NCI-H146 (cell line): ENCODE results near the gene ADGRA3.
A peak's percentile ranks its signal among the peaks of the same experiment; 100 is the strongest.
"Not testable (repeated sequence)": the region's sequence is repeated elsewhere in the genome, so short reads cannot be mapped to it uniquely, and the experiment has no call there.

ENCODE experiments used
- DNase-seq: peaks from one replicate; lab custom pipeline; 2025; lab: John Stamatoyannopoulos, UW

ADGRA3 gene

DNA sequence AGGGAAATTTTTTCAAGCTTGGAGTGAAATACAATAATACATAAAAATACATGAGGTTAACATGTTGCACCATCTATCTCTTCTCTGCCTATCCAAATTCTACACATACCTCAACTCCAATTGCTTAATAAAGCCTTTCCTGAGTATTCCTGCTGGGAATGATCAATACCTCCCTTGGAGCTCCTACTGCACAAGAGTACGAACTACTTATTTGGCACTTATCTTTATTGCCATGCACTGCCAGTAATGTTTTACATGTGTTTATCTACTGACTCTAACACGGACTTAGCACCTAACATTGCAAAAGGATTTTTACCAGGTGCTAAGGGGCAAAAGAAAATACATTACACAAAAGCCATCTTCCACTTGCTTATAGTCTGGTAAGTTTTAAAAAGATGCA lies 80.2 kb downstream of the ADGRA3 start:
- DNase-seq: peak; percentile 29

DNA sequence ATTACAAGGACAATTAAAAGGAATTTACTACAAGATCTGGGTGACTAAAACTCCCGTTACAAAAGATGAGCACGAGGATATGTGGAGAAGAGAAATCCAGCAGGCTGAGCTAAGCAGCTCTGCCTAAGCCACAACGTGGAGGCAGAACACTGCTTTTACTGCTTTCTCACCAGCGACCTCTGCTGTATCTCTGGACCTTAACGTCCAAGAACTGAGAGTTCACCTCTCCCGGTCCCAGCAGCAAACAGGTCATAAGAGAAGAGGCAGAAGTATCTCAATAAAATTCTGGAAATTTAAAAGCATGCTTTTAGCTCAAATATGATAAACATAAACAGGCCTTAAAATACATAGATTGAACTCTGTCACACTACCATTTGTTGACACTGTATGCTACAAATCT lies 81.0 kb downstream of the ADGRA3 start:
- DNase-seq: peak; percentile 9

DNA sequence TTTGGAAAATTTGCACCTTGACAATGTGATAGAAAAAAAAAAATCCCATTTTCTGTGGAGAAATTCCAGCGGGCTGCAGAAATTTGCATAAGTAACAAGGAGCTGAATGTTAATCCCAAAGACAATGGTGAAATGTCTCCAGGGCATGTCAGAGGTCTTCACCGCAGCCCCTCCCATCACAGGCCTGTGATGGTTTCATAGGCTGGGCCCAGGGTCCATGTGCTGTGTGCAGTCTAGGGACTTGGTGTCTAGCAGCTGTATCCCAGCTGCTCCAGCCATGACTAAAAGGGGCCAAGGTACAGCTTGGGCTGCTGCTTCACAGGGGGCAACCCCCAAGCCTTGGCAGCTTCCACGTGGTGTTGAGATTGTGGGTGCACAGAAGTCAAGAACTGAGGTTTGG lies 85.2 kb downstream of the ADGRA3 start:
- DNase-seq: no peak

GRCh38 chr4:22428441-22428840 lies 87.4 kb downstream of the ADGRA3 start:
- DNase-seq: no peak

DNA sequence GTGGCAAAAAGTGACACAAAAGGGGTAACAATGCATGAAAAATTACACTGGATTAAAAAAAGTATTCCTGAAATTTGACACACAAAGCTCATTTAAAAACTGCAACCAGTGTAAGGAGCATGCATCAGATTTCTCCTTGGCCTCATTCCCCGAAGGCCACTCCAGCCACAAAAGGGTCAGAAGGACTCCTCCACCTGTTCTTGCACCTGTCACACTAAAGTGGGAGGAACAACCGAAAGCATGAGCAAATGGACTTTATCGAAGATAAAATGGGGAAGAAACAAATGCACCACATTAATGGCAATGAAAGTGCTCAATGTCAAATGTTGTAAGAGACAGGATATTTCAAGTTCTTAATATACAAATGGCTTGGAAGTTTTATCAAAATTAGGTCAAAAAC lies 88.2 kb downstream of the ADGRA3 start:
- no peak for DNase-seq

GRCh38 chr4:22420291-22420690 lies 95.6 kb downstream of the ADGRA3 start:
- no peak for DNase-seq

DNA sequence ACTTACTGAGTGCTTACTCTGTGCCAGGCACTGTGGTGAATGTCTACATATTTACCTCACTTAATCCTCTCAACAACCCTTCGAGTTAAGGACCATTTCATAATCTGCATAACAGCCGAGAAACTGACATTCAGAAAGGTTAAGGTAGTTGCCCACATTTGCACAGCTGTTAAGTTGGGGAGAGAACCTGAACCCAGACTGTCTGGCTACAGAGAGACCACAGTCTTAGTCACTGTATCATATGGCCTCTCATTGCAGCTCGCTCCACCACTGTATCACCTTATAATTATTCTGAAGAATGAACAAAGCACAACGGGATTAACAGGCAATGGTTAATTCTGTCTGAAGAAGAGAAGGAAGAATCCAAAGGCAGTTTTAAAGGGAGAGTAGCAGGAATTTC lies 98.5 kb downstream of the ADGRA3 start:
- DNase-seq: no peak

- DNase-seq: no peak
Observed at GRCh38 chr4:22416403-22416802, 99.5 kb downstream of the ADGRA3 start.

DNA sequence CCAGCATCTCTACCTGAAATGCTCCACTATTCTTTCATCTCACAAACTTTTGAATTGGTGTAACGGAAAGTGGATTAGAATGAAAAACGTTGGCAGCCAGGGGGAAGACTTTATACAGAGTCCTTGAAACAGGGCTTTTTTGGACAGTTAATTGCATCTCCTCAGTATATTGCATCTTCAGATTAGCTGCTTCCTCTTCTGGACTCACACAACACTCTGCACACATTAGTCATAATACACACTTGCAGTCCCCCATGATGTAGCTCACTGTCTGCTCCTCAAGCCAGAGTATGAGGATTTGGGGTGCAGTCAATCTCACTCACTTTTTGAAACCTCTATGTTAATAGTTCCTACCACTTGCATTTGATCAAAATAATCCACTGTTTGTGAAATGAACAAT lies 101.0 kb downstream of the ADGRA3 start:
- DNase-seq: no peak

- no peak for DNase-seq
Observed at GRCh38 chr4:22413471-22413870, 102.4 kb downstream of the ADGRA3 start.

DNA sequence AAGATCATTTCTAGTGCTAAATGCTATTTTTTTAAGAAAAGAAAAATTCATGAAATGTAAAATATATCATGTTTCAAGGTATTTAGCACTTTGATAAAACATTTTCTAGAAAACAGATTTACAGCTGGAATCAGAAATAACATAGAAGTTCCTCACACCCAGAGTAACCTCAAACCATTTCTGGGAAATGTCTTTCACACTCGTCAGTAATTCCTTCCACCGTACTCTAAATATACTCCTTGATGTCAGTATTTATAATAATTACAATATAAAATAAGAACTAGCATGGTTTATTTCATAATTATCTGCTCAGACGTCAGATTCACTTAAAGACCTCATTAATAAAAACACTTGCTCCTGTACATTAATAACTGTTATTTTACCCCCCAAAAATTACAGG lies 103.9 kb downstream of the ADGRA3 start:
- DNase-seq: no peak

DNA sequence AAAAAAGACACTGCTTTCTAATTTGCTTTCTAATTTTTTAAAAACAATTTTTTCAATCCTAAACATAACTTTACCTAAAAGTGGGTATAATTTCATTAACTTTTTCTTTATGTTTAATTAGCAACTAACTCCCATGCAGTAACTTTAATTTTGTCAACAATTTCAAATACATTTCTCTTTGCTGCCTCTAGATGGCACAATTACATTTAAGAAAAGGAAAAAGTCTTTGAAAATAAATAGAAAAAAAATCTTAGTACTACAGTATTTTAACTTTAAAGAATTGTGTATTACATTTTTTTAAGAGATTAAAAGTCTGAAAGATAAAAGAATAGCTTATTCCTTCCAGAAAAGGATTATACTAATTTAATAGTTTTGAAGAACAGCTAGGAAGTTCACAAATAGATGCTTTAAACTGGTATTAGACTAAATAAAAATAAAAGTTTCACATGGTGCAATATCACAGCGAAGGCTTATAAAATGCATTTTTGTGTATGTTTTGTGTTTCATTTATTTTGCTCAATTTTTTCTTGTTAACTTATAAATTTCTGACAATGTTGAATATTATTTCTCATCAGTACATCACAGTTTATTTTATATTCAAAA lies 105.1 kb downstream of the ADGRA3 start:
- DNase-seq: peak; percentile 2

GRCh38 chr4:22408474-22408873 lies 107.4 kb downstream of the ADGRA3 start:
- no peak for DNase-seq

GRCh38 chr4:22407361-22407760 lies 108.5 kb downstream of the ADGRA3 start:
- DNase-seq: no peak

DNA sequence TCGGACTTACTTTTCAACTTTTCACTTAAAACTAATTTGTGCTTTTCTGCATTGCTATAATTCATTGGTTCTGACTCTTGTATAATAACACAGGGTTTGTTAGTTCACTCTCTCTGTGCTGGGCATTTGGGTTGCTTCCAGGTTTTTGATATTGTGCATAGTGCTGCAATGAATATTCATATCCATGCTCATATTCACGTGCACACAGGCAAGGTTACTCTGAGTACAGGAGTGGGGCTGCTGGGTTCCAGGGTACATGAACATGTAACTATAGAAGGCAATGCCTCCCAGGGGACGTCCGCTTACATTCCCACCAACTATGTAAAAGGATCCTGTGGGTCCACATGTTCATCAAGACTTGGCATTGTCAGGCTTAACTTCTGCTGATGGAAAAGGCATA lies 117.2 kb downstream of the ADGRA3 start:
- DNase-seq: no peak

DNA sequence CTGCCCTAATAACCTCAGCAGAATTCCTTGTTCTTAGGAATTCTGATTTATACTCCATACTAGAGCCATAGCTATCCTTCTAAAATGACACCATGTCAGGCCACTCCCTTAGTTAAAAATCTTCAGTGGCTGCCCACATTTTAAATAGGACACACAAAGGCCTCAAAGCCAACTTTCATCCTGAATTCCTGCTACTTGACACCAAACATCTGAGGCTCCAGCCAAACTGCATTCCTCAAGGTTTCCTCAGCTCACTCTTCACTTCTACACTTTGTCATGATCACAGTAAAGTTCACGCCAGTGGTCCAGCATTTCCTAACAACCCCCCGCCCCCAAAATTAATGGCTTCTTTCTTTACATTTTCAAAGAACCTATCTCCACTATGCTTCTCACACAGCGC lies 124.3 kb downstream of the ADGRA3 start:
- no peak for DNase-seq

DNA sequence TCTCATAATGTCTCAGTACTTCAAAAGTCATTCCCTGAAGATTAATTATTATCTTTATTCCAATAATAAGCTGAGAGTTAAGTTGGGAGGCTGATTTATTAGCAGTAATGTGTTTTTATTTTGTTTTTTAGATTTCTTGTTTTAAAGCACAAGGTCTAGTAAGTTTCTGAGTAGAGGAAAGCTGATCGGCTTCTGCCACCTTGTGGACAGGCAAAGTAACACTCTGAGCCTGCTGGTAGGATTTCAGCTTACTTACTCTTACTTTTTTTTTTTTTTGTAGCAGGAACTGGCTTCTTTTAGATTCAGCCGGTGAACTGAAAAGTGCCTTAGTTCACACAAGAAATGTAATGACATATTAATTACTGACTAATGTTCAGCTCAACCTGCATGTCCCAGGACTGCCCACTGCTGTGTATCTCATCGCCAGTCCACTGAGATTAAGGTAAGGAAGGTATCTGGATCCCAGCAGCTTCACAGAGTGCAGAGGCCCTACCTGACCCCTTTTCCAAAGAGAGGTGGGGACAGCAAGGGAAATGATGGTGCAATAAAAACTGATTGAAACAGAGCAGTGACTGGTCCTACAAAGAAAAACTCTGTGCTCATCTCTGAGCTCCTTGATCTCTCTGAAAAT lies 126.5 kb downstream of the ADGRA3 start:
- DNase-seq: peak; percentile 43

- DNase-seq: no peak
Observed at GRCh38 chr4:22385611-22386011, 130.3 kb downstream of the ADGRA3 start.

DNA sequence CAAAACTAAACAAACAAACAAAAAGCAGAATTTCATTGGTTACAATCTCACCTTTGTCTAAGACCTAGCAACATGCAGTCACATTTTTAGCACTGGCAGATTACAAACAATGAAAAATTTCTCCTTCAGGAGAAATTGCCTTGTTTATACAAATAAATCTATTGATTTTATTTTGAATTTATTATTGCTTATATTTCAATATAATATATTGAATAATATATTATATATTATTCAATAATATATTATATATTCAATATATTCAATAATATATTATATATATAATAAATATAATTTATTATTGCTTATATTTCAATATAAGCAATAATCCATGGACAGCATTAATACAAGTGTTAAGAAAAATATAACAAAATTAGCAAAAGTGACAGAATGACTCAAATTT lies 131.7 kb downstream of the ADGRA3 start:
- no peak for DNase-seq

GRCh38 chr4:22382216-22382615 lies 133.7 kb downstream of the ADGRA3 start:
- not testable (repeated sequence) for DNase-seq

GRCh38 chr4:22372986-22373385 lies 142.9 kb downstream of the ADGRA3 start:
- peak; percentile 25 for DNase-seq

DNA sequence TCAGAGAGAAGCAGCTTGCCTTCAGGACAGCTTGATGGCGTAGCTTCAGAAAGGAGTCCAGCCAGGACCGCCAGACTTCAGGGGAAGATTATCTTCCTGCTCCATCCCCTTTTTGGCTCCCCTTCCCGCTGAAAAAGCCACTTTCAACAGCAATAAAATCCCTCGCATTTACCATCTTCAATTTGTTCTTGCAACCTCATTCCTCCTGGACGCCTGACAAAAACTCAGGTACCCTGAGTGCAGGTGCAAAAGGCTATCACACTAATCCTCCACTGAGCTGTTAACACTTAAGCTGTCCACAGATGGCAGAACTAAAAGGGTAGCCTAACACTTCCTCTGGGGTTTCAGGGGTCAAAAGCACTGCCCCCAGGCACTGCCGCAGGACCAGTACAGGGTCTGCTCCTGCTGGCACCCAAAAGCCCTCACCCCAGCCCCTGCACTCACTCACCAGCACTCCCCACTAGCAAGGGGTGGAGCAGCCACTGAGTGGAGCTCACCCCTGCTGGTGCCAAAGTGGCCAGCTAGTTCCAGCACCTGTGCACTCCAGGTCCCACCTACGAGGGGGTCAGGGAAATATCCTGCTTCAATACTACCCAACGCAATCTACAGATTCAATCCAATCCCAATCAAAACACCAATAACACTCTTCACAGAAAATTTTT lies 145.8 kb downstream of the ADGRA3 start:
- no peak for DNase-seq

GRCh38 chr4:22363787-22364186 lies 152.1 kb downstream of the ADGRA3 start:
- no peak for DNase-seq

DNA sequence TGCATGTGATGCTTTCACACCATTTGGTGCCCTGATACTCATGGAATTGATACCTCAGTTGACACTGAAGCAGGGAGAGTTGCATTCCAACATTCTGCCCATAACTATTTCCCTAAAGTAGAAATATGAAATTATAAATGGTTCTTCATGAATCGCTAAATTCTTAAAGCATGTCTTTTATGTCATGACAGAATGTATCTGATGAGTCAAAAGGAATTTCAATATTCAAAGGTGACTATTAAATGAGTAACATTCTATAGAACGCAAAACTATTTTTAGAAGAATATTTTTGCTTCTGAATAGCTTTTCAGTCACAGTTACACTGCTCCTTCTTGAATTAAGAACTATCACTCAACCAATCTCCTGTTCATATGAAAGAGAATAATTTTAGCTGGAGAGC lies 152.8 kb downstream of the ADGRA3 start:
- DNase-seq: no peak
